ACC112 (cell line): ENCODE results near the gene PRM2.

Experiments
- H2AFZ ChIP-seq: fragments of 200-600 bp; sonication (generic); one replicate; pipeline ENCODE4 v1.6.0; 2017; ENCODE audit warnings: antibody characterized with exemption, low read length; ENCODE audit not compliant: unreplicated experiment
- H3K27ac ChIP-seq: fragments of 200-600 bp; sonication (generic); 2 replicates; pipeline ENCODE4 v1.5.1; 2014; ENCODE audit warnings: low read depth, mild to moderate bottlenecking, antibody characterized with exemption, low read length, moderate library complexity
- H3K27me3 ChIP-seq: fragments of 200-600 bp; sonication (generic); 2 replicates; pipeline ENCODE4 v1.6.1; 2014; ENCODE audit warnings: mild to moderate bottlenecking, antibody characterized with exemption, low read length, moderate library complexity, mixed read lengths; ENCODE audit not compliant: insufficient read depth
- H3K36me3 ChIP-seq: fragments of 200-600 bp; sonication (generic); 2 replicates; pipeline ENCODE4 v1.6.1; 2016; ENCODE audit warnings: mild to moderate bottlenecking, antibody characterized with exemption, low read length, moderate library complexity, mixed read lengths; ENCODE audit not compliant: insufficient read depth
- H3K4me1 ChIP-seq: fragments of 200-600 bp; sonication (generic); one replicate; pipeline ENCODE4 v1.6.1; 2016; ENCODE audit warnings: low read length, mixed read lengths; ENCODE audit not compliant: insufficient read depth, unreplicated experiment, control insufficient read depth
- H3K4me3 ChIP-seq: fragments of 200-600 bp; sonication (generic); 2 replicates; pipeline ENCODE4 v1.5.1; 2014; ENCODE audit warnings: mild to moderate bottlenecking, low read depth, low read length
- H3K79me2 ChIP-seq: fragments of 200-600 bp; sonication (generic); one replicate; pipeline ENCODE4 v1.6.0; 2016; ENCODE audit warnings: low read length; ENCODE audit not compliant: control insufficient read depth, unreplicated experiment, insufficient read depth

Gene PRM2

DNA sequence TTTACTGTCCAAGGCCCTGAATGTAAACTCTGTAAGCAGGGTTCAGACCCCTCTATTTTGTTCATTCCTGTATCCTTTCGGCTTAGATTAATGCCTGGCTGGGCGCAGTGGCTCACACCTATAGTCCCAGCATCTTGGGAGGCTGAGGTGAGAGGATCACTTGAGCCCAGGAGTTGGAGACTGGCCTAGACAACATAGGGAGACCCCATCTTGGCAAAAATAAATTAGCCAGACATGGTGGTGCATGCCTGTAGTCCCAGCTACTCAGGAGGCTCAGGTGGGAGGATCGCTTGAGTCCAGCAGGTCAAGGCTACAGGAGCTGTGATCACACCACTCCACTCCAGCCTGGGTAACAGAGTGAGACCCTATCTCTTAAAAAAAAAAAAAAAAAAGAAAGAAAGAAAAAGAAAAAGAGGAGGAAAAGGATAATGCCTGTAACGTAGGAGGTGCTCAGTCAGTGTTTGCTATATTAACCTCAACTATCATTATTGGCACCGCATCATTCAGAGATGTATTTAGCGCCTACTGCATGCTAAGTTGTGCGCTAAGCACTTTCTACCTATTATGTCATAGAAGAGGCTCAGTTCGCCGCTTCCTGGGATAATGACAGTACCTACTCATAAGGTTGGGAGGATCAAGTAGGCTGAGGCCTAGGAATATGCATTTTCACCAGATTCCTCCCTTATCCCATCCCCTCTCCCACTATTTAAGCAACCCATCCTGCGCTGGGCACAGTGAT lies 25.3 kb downstream of the PRM2 start:
- peaks cover 6% of the 10 kb centered on the region for H3K79me2 ChIP-seq
- H3K4me1 ChIP-seq, result peaks cover 15% of the 10 kb centered on the region
- H3K4me3 ChIP-seq, result no peak overlapping the region
- H3K27me3 ChIP-seq, result no peaks in the 10 kb centered on the region
- H3K36me3 ChIP-seq, result no peaks in the 10 kb centered on the region
- no peak overlapping the region for H2AFZ ChIP-seq
- H3K27ac ChIP-seq, result no peak overlapping the region

GRCh38 chr16:11250091-11250785 lies 26.0 kb downstream of the PRM2 start:
- Histone ChIP-seq H3K27ac (no peak overlapping the region), H3K4me3 (no peak overlapping the region), H3K36me3 (no peaks in the 10 kb centered on the region), H2AFZ (no peak overlapping the region), H3K4me1 (peaks cover 15% of the 10 kb centered on the region), H3K27me3 (no peaks in the 10 kb centered on the region), H3K79me2 (peaks cover 6% of the 10 kb centered on the region)

DNA sequence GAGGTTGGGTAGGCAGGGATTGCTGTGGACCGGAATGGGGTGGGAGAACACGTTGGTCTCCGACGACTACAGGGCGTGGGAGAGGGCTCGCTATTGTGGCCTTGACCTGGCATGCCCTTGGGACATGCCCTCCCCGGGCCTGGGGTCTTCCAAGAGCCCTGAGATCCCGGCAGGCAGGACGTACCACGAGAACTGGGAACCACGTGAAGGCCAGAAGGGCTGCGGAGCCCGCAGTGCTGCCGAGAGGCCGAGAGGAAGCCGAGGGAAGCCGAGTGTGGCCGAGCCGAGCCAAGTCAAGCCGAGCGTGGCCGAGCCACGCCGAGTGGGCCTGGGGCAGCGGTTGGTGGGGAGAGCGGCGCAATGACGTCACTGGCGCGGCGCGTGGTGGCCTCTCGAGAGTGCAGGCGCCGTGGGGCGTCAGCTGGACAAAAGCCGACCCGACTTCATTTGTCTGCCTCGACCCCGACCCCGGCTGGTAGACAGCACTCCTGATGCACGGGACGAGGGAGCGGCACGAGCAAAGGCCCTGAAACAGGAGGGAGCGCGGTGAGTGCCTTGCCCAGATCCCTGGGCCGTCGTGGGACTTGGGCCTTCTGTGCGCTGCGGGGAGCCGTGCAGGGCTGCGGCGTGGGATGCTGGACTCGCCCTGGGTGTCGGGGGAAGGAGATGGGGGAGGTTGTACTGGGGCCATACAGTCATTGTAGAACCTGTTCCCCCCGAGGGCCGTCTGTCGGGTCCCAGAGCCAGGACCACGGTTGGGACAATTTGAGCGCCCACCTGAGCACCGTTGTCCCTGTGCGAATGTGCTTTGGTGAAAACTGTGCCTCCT lies 26.8 kb downstream of the PRM2 start:
- Histone ChIP-seq H2AFZ (no peak overlapping the region), H3K4me3 (no peak overlapping the region), H3K27ac (no peak overlapping the region), H3K27me3 (no peaks in the 10 kb centered on the region), H3K36me3 (no peaks in the 10 kb centered on the region), H3K4me1 (peaks cover 13% of the 10 kb centered on the region), H3K79me2 (peaks cover 1% of the 10 kb centered on the region)

DNA sequence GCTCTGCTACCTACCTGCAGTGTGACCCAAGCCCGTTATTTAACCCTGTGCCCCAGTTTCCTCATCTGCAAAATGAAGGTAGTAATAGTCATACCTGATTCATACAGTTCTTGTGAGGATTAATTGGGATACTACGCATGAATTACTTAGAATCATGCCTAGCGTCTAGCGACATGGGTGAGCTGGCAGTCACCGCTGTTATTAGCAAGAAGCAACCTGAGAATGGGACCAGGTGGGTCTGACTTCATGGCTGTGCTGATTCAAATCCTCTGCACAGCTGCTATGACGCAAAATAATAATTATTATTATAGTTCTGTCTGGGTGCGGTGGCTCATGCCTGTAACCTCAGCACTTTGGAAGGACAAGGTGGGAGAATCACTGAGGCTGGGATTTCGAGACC lies 28.1 kb downstream of the PRM2 start:
- Histone ChIP-seq H3K27me3 (no peaks in the 10 kb centered on the region), H3K4me1 (peaks cover 2% of the 10 kb centered on the region), H2AFZ (no peak overlapping the region), H3K27ac (no peak overlapping the region), H3K4me3 (no peak overlapping the region), H3K79me2 (no peaks in the 10 kb centered on the region), H3K36me3 (no peaks in the 10 kb centered on the region)

DNA sequence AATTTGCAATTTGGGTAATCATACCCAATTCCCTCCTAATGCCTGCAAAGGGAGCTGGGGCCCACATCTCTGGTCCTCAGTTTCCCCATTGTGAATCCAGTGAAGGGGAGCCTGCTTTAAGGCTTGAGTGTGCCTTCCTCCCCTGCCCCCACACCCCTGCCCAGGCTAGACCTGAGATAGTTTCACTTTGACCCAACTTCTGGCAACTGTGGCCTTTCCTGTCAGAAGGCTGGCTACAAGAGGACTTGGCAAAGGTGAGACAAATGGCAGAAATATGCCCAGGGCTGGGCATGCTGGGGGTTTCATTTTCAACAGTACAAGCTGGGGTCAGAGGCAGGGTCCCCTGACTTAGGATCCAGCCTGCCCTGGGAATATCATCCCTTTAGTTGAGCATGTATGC lies 30.3 kb downstream of the PRM2 start:
- H3K4me3 ChIP-seq, result no peak overlapping the region
- H3K79me2 ChIP-seq, result no peaks in the 10 kb centered on the region
- H3K27ac ChIP-seq, result no peak overlapping the region
- H3K27me3 ChIP-seq, result no peaks in the 10 kb centered on the region
- no peaks in the 10 kb centered on the region for H3K4me1 ChIP-seq
- no peak overlapping the region for H2AFZ ChIP-seq
- H3K36me3 ChIP-seq, result no peaks in the 10 kb centered on the region

- no peak overlapping the region for H2AFZ ChIP-seq
- H3K4me3 ChIP-seq, result no peak overlapping the region
- no peaks in the 10 kb centered on the region for H3K79me2 ChIP-seq
- H3K27ac ChIP-seq, result no peak overlapping the region
- H3K4me1 ChIP-seq, result no peaks in the 10 kb centered on the region
- no peaks in the 10 kb centered on the region for H3K27me3 ChIP-seq
- no peaks in the 10 kb centered on the region for H3K36me3 ChIP-seq
Observed at GRCh38 chr16:11245222-11245737, 31.0 kb downstream of the PRM2 start.

DNA sequence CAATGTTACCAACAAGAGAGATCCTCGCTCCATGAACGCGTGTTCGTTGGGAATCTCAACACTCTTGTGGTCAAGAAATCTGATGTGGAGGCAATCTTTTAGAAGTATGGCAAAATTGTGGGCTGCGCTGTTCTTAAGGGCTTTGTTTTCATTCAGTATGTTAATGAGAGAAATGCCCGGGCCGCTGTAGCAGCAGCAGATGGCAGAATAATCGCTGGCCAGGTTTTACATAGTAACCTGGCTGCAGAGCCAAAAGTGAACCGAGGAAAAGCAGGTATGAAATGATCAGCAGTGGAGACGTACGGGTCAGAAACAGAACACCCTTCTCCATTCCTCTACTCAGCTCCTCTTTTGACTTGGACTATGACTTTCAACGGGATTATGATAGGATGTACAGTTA lies 33.6 kb downstream of the PRM2 start:
- Histone ChIP-seq H3K4me1 (no peaks in the 10 kb centered on the region), H3K4me3 (no peak overlapping the region), H3K27ac (no peak overlapping the region), H3K36me3 (no peaks in the 10 kb centered on the region), H3K79me2 (no peaks in the 10 kb centered on the region), H2AFZ (no peak overlapping the region), H3K27me3 (no peaks in the 10 kb centered on the region)

- no peak overlapping the region for H3K27ac ChIP-seq
- no peaks in the 10 kb centered on the region for H3K36me3 ChIP-seq
- H3K4me3 ChIP-seq, result no peak overlapping the region
- H3K27me3 ChIP-seq, result no peaks in the 10 kb centered on the region
- no peaks in the 10 kb centered on the region for H3K4me1 ChIP-seq
- H3K79me2 ChIP-seq, result no peaks in the 10 kb centered on the region
- no peak overlapping the region for H2AFZ ChIP-seq
Observed at GRCh38 chr16:11241480-11242204, 34.6 kb downstream of the PRM2 start.

- Histone ChIP-seq H2AFZ (no peak overlapping the region), H3K4me1 (no peaks in the 10 kb centered on the region), H3K79me2 (no peaks in the 10 kb centered on the region), H3K36me3 (no peaks in the 10 kb centered on the region), H3K4me3 (no peak overlapping the region), H3K27ac (no peak overlapping the region), H3K27me3 (no peaks in the 10 kb centered on the region)
Observed at GRCh38 chr16:11240636-11241473, 35.4 kb downstream of the PRM2 start.
